Measurements from ENCODE around the gene HSD17B3. TPM values are rescaled to one million over a fixed set of nuclear protein-coding genes. Genes with fewer than 3 reads are reported as not detected.
"Not testable (repeated sequence)": the region's sequence is repeated elsewhere in the genome, so short reads cannot be mapped to it uniquely, and the experiment has no call there.

HSD17B3 gene
- total RNA-seq, 1 donor from 2014 or later = not detected

- no peaks in the 10 kb centered on the region for H3K4me1 Mint-ChIP-seq
- H3K27ac Mint-ChIP-seq = no peak overlapping the region
- H3K36me3 Mint-ChIP-seq (ENCODE audit: low read depth) = no peaks in the 10 kb centered on the region
- CTCF ChIA-PET = no interaction called here
- intact Hi-C loops (cut with micrococcal nuclease) = no loop called here
- ATAC-seq (ENCODE audit: low read depth) (no peak), DNase-seq (no peak)
- peaks cover 7% of the 10 kb centered on the region for H3K9me3 Mint-ChIP-seq
- H3K27me3 Mint-ChIP-seq = peaks cover 17% of the 10 kb centered on the region
- no peak overlapping the region for H3K4me3 Mint-ChIP-seq
- POLR2A ChIA-PET = no interaction called here
- TF ChIP-seq, protein P1, sequence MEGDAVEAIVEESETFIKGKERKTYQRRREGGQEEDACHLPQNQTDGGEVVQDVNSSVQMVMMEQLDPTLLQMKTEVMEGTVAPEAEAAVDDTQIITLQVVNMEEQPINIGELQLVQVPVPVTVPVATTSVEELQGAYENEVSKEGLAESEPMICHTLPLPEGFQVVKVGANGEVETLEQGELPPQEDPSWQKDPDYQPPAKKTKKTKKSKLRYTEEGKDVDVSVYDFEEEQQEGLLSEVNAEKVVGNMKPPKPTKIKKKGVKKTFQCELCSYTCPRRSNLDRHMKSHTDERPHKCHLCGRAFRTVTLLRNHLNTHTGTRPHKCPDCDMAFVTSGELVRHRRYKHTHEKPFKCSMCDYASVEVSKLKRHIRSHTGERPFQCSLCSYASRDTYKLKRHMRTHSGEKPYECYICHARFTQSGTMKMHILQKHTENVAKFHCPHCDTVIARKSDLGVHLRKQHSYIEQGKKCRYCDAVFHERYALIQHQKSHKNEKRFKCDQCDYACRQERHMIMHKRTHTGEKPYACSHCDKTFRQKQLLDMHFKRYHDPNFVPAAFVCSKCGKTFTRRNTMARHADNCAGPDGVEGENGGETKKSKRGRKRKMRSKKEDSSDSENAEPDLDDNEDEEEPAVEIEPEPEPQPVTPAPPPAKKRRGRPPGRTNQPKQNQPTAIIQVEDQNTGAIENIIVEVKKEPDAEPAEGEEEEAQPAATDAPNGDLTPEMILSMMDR (IDR thresholded peaks at IDR 0.05) = no peak
Observed at GRCh38 chr9:96192710-96193109, 109.3 kb downstream of the HSD17B3 start.

DNA sequence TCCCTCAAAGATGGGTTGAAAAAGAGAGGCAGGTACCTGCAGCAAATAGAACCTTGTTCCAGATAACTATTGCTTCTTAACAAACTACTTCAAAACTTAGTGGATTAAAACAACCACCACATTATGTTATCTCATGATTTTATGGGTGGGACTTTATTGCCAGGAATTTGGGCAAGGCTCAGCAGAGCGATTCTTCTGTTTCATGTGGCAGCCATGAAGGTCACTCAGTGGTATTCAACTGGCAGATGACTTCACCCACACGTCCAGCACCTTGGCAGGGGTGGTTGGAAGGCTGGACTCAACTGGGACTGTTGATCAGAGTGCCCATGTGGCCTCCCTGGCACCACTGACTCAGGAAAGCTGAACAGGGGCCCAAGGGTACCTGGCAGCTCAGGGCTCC lies 112.0 kb downstream of the HSD17B3 start:
- no peak overlapping the region for H3K27ac Mint-ChIP-seq
- DNase-seq = no peak
- H3K4me1 Mint-ChIP-seq = no peaks in the 10 kb centered on the region
- no peak for ATAC-seq (ENCODE audit: low read depth)
- peaks cover 26% of the 10 kb centered on the region for H3K27me3 Mint-ChIP-seq
- POLR2A ChIA-PET = no interaction called here
- CTCF ChIA-PET = no interaction called here
- no peaks in the 10 kb centered on the region for H3K36me3 Mint-ChIP-seq (ENCODE audit: low read depth)
- TF ChIP-seq, protein P1 (IDR thresholded peaks at IDR 0.05) = no peak
- intact Hi-C loops (cut with micrococcal nuclease) = no loop called here
- H3K4me3 Mint-ChIP-seq = no peak overlapping the region
- H3K9me3 Mint-ChIP-seq = peaks cover 11% of the 10 kb centered on the region

DNA sequence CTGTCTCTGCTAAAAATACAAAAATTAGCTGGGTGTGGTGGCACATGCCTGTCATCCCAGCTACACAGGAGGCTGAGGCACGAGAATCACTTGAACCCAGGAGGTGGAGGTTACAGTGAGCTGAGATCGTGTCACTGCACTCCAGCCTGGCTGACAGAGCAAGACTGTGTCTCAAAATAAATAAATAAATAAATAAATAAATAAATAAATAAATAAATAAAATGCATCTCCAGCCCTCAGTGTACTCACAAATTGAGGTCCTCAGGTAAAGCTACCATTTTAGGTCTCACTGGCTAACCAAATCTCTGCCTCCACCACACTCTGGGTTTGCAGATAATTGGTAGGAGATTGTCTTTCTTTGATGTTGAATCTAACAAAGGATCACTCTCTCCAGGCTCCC lies 112.4 kb downstream of the HSD17B3 start:
- ATAC-seq (ENCODE audit: low read depth); H3K4me1 Mint-ChIP-seq; POLR2A ChIA-PET; H3K27ac Mint-ChIP-seq; DNase-seq; H3K4me3 Mint-ChIP-seq; intact Hi-C loops (cut with micrococcal nuclease); CTCF ChIA-PET; H3K36me3 Mint-ChIP-seq (ENCODE audit: low read depth): not testable (repeated sequence)
- Mint-ChIP-seq H3K9me3 (peaks cover 11% of the 10 kb centered on the region), H3K27me3 (peaks cover 26% of the 10 kb centered on the region)

DNA sequence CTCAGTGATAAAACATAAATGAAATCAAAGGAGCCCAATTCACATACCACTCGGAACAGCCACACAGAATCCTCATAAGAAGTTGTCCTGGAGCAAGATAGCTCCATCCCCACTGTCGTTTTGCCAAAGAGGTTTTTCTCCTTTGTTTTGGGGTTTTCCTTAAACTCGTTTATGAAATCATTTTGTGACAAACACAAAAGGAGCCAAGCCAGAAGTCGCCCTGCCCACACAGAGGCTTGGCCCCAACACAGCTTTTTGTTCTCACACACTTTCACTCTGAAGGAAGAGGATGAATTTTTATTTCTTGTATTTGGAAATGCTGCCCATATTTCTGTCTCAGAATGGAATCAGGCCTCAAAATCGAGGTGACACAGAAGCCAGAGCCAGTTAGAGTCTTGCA lies 113.4 kb downstream of the HSD17B3 start:
- no peak for DNase-seq
- no peak overlapping the region for H3K4me3 Mint-ChIP-seq
- ATAC-seq (ENCODE audit: low read depth) = no peak
- H3K27ac Mint-ChIP-seq = no peak overlapping the region
- no peaks in the 10 kb centered on the region for H3K4me1 Mint-ChIP-seq
- ChIA-PET POLR2A (no interaction called here), CTCF (no interaction called here)
- intact Hi-C loops (cut with micrococcal nuclease) = no loop called here
- H3K27me3 Mint-ChIP-seq = peaks cover 23% of the 10 kb centered on the region
- TF ChIP-seq, protein P1 (IDR thresholded peaks at IDR 0.05) = no peak
- H3K36me3 Mint-ChIP-seq (ENCODE audit: low read depth) = no peaks in the 10 kb centered on the region
- peaks cover 11% of the 10 kb centered on the region for H3K9me3 Mint-ChIP-seq

- POLR2A ChIA-PET = no interaction called here
- Mint-ChIP-seq H3K27me3 (peaks cover 27% of the 10 kb centered on the region), H3K27ac (no peak overlapping the region), H3K36me3 (ENCODE audit: low read depth) (no peaks in the 10 kb centered on the region), H3K4me1 (no peaks in the 10 kb centered on the region), H3K9me3 (peaks cover 11% of the 10 kb centered on the region), H3K4me3 (no peak overlapping the region)
- TF ChIP-seq, protein P1 (IDR thresholded peaks at IDR 0.05) = no peak
- intact Hi-C loops (cut with micrococcal nuclease) = no loop called here
- ATAC-seq (ENCODE audit: low read depth) (no peak), DNase-seq (no peak)
- CTCF ChIA-PET = no interaction called here
Observed at GRCh38 chr9:96187151-96187555, 114.8 kb downstream of the HSD17B3 start.

- peaks cover 11% of the 10 kb centered on the region for H3K9me3 Mint-ChIP-seq
- no peaks in the 10 kb centered on the region for H3K4me1 Mint-ChIP-seq
- H3K4me3 Mint-ChIP-seq = no peak overlapping the region
- POLR2A ChIA-PET = no interaction called here
- TF ChIP-seq, protein P1 (IDR thresholded peaks at IDR 0.05) = no peak
- CTCF ChIA-PET = no interaction called here
- intact Hi-C loops (cut with micrococcal nuclease) = no loop called here
- ATAC-seq (ENCODE audit: low read depth) (no peak), DNase-seq (no peak)
- H3K27ac Mint-ChIP-seq = no peak overlapping the region
- H3K36me3 Mint-ChIP-seq (ENCODE audit: low read depth) = no peaks in the 10 kb centered on the region
- H3K27me3 Mint-ChIP-seq = peaks cover 26% of the 10 kb centered on the region
Observed at GRCh38 chr9:96186591-96187011, 115.4 kb downstream of the HSD17B3 start.

All from activated B cell treated with CpG ODN at 0.5 μM for 24 hours (primary cell).